Measurements from ENCODE around the gene CEP76. TPM values are rescaled to one million over a fixed set of nuclear protein-coding genes. Genes with fewer than 3 reads are reported as not detected.
A peak's percentile ranks its signal among the peaks of the same experiment; 100 is the strongest.

CEP76 gene
- total RNA-seq, 1 experiment from 2014 or later, result 13.5 TPM

GRCh38 chr18:12654971-12655370, 47.6 kb downstream of the CEP76 start:
- ATAC-seq, result no peak

GRCh38 chr18:12652861-12653401, 49.6 kb downstream of the CEP76 start:
- Histone ChIP-seq H2AFZ (ENCODE audit: low read depth, low read length, poor library complexity, severe bottlenecking) (no peak overlapping the region), H3K36me3 (ENCODE audit: control insufficient read depth in 1 of 2, insufficient read depth in 2 of 2, low read length in 2 of 2) (no peaks in the 10 kb centered on the region), H3K27me3 (ENCODE audit: insufficient read depth, low read length) (no peaks in the 10 kb centered on the region), H3K4me2 (ENCODE audit: low read length) (peak overlapping the region; percentile 20; the same call in 1 of the 2 replicates), H3K9ac (ENCODE audit: low read length) (no peak overlapping the region), H3K27ac (ENCODE audit: low read depth, low read length) (no peak overlapping the region), H3K4me1 (ENCODE audit: control insufficient read depth in 1 of 2, insufficient read depth in 2 of 2, low read length in 2 of 2) (peaks cover 7 to 17% of the 10 kb centered on the region in 2 experiments), H3K79me2 (ENCODE audit: insufficient read depth, low read length) (peaks cover 58% of the 10 kb centered on the region), H3K4me3 (replicated peaks in 1 of 2; ENCODE audit: low read depth in 1 of 2, low read length in 2 of 2) (no peak overlapping the region), H4K20me1 (ENCODE audit: insufficient read depth) (0 out of 2 replicates have a peak, but pooled peaks cover 3% of the 10 kb centered on the region), H3K9me2 (ENCODE audit: insufficient read depth) (no peaks in the 10 kb centered on the region), H3K9me3 (ENCODE audit: control insufficient read depth in 1 of 2, insufficient read depth in 1 of 2, low read depth in 1 of 2, low read length in 2 of 2) (no peaks in the 10 kb centered on the region)
- RAD21 ChIA-PET (ENCODE audit: low non-redundant PET in 1 of 2, low total read pairs in 2 of 2, uncharacterized antibody in 2 of 2, unreplicated experiment in 2 of 2), result no interaction called here
- no peak for ATAC-seq
- intact Hi-C loops (cut with micrococcal nuclease), result no loop called here
- CTCF ChIA-PET, result no interaction called here
- BruUV-seq (replicated peaks), result no TSS peak
- no peak for DNase-seq (ENCODE audit: low read depth, low spot score)
- POLR2A ChIA-PET, result no interaction called here
- TF ChIP-seq TCF7L2 (IDR thresholded peaks at IDR 0.05; ENCODE audit: borderline replicate concordance, extremely low read depth, insufficient read depth, insufficient read length), result peak; percentile 20
- no peak for TF ChIP-seq FOSL1 (IDR thresholded peaks at IDR 0.05; ENCODE audit: low read depth)

More at GRCh38 chr18:12654971-12655370, 47.6 kb downstream of the CEP76 start:
- peaks cover 53% of the 10 kb centered on the region for H3K79me2 ChIP-seq (ENCODE audit: insufficient read depth, low read length)
- intact Hi-C loops (cut with micrococcal nuclease), result no loop called here
- H3K36me3 ChIP-seq (ENCODE audit: control insufficient read depth in 1 of 2, insufficient read depth in 2 of 2, low read length in 2 of 2), result no peaks in the 10 kb centered on the region
- no peak overlapping the region for H2AFZ ChIP-seq (ENCODE audit: low read depth, low read length, poor library complexity, severe bottlenecking)
- no peak overlapping the region for H3K4me2 ChIP-seq (ENCODE audit: low read length)
- ChIA-PET CTCF (interaction anchor here (1.0 kb wide), 1 partner anchor 264 kb away, joined by 3 read pairs; no protein-coding TSS in a partner anchor), POLR2A (interaction anchor here (0.8 kb wide), 1 partner anchor 253 kb away, joined by 3 read pairs; no protein-coding TSS in a partner anchor), RAD21 (ENCODE audit: low non-redundant PET in 1 of 2, low total read pairs in 2 of 2, uncharacterized antibody in 2 of 2, unreplicated experiment in 2 of 2) (no interaction called here)
- peaks cover 12 to 30% of the 10 kb centered on the region in 2 experiments for H3K4me1 ChIP-seq (ENCODE audit: control insufficient read depth in 1 of 2, insufficient read depth in 2 of 2, low read length in 2 of 2)
- H3K9me3 ChIP-seq (ENCODE audit: control insufficient read depth in 1 of 2, insufficient read depth in 1 of 2, low read depth in 1 of 2, low read length in 2 of 2), result no peaks in the 10 kb centered on the region
- no peak overlapping the region for H3K4me3 ChIP-seq (replicated peaks in 1 of 2; ENCODE audit: low read depth in 1 of 2, low read length in 2 of 2)
- H4K20me1 ChIP-seq (ENCODE audit: insufficient read depth), result 0 out of 2 replicates have a peak, but pooled peaks cover 3% of the 10 kb centered on the region
- H3K9ac ChIP-seq (ENCODE audit: low read length), result no peak overlapping the region
- no peak overlapping the region for H3K27ac ChIP-seq (ENCODE audit: low read depth, low read length)
- no peaks in the 10 kb centered on the region for H3K9me2 ChIP-seq (ENCODE audit: insufficient read depth)
- TF ChIP-seq MAX (IDR thresholded peaks at IDR 0.05) (no peak), POLR2AphosphoS5 (IDR thresholded peaks at IDR 0.05; ENCODE audit: low read depth, low read length) (no peak)
- H3K27me3 ChIP-seq (ENCODE audit: insufficient read depth, low read length), result no peaks in the 10 kb centered on the region
- BruUV-seq (replicated peaks), result no TSS peak
- no peak for DNase-seq (ENCODE audit: low read depth, low spot score)
